ENCODE results near the gene ENAH. TPM values are rescaled to one million over a fixed set of nuclear protein-coding genes. Genes with fewer than 3 reads are reported as not detected.
A peak's percentile ranks its signal among the peaks of the same experiment; 100 is the strongest.
"Not testable (repeated sequence)": the region's sequence is repeated elsewhere in the genome, so short reads cannot be mapped to it uniquely, and the experiment has no call there.

The ENAH gene
- polyA plus RNA-seq (ENCODE audit: insufficient read length in 4 of 4): 100 to 1,000 TPM in 2 of 4 donors, 10 to 100 TPM in 2; 71.9 to 137 (median 109) TPM

GRCh38 chr1:225652729-225653462 is at the start of gene ENAH:
ENAH (minus strand) TSS chr1:225653123; CDS start chr1:225652690, 433 bp downstream.
- peak in 2 of 4 donors; percentile 69 to 71 for DNase-seq (ENCODE audit: low read depth in 4 of 4, low spot score in 3 of 4)

- no peak for DNase-seq (ENCODE audit: low read depth in 4 of 4, low spot score in 3 of 4)
Measured at GRCh38 chr1:225700889-225701465, 48.1 kb upstream of the ENAH start.

GRCh38 chr1:225700164-225700821 is 47.4 kb upstream of the ENAH start:
- DNase-seq (ENCODE audit: low read depth in 4 of 4, low spot score in 3 of 4): no peak

- no peak for DNase-seq (ENCODE audit: low read depth in 4 of 4, low spot score in 3 of 4)
Measured at GRCh38 chr1:225699336-225699735, 46.4 kb upstream of the ENAH start.

- DNase-seq (ENCODE audit: low read depth in 4 of 4, low spot score in 3 of 4): not testable (repeated sequence)
Measured at GRCh38 chr1:225698194-225698593, 45.3 kb upstream of the ENAH start.

DNA sequence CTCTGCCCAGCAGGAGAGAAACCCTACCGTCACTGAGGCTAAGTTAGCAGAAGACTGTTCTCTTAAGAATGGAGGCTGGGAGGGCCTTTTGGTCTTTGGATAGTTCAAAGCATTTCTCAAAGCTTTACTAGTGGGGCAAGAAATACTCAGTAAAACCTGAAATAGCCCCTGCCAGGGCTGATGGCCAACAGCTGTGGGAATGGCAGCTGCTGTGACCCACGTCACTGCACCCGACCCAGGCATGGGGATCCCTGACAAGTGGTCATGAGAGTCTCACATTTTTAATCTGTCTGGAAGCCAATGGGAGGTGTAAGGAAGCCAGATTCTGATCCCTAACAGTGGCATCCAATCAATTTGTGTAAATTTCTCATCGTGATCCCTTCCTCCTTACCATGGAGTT is 44.5 kb upstream of the ENAH start:
- DNase-seq (ENCODE audit: low read depth in 4 of 4, low spot score in 3 of 4): no peak

- peak; percentile 61 to 71 (median 70) for DNase-seq (ENCODE audit: low read depth in 4 of 4, low spot score in 3 of 4)
Measured at GRCh38 chr1:225695578-225696337, 42.8 kb upstream of the ENAH start.

GRCh38 chr1:225694151-225694603 is 41.3 kb upstream of the ENAH start:
- DNase-seq (ENCODE audit: low read depth in 4 of 4, low spot score in 3 of 4): no peak

DNA sequence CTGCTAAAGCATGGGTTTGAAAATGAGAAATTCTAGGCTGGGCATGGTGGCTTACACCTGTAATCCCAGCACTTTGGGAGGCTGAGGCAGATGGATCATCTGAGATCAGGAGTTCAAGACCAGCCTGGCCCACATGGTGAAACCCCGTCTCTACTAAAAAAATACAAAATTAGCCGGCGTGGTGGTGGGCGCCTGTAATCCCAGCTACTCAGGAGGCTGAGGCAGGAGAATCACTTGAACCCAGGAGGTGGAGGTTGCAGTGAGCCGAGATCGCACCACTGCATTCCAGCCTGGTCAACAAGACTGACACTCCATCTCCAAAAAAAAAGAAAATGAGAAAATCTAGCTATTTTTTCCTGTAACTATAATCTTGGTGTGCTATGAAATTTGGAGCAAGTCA is 40.8 kb upstream of the ENAH start:
- not testable (repeated sequence) for DNase-seq (ENCODE audit: low read depth in 4 of 4, low spot score in 3 of 4)

GRCh38 chr1:225693085-225693696 is 40.3 kb upstream of the ENAH start:
- no peak for DNase-seq (ENCODE audit: low read depth in 4 of 4, low spot score in 3 of 4)

DNA sequence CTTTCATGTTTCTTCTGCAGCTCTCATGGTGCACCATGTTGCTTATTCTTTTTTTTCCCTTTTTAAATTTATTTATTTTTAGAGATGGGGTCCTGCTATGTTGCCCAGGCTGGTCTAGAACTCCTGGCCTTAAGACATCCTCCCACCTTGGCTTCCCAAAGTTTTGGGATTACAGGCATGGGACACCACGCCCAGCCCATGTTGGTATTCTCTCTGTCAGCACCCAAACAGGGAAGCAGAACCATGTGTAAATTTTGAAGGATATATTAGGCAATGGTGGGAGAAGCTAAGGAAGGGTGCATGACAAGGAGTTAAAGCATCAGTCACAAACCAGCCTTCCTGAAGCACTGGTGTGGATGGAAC is 39.6 kb upstream of the ENAH start:
- DNase-seq (ENCODE audit: low read depth in 4 of 4, low spot score in 3 of 4): no peak

DNA sequence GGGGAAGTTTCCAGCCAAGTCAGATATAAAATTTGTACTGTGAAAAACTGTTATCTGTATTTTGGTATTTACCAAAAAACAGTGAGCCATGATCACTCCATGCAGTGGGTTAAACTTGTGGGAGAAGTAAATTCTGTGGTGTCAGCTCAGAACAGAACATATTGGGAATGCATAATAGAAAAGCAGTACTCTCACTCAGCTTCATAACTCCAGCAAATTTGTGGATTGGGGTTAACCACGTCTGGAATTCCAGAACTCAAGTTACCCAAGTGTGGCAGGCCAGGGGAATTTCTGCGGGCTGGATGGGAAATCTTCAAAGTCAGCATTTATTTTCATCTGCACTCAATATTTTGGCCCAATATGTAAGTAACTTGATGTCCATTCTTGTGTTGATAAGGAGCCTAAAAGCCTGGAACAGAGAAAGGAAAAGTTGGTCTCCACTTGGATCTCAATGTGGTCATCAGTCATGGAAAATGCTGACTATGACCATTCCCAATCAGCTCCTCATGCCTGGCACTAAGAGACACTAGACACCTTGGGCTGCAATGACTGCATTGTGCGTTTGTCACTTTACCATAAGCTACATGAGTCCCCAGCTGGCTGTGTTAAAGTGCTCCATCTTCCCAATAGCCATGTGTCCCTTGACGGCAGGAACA is 39.1 kb upstream of the ENAH start:
- DNase-seq (ENCODE audit: low read depth in 4 of 4, low spot score in 3 of 4): no peak

DNA sequence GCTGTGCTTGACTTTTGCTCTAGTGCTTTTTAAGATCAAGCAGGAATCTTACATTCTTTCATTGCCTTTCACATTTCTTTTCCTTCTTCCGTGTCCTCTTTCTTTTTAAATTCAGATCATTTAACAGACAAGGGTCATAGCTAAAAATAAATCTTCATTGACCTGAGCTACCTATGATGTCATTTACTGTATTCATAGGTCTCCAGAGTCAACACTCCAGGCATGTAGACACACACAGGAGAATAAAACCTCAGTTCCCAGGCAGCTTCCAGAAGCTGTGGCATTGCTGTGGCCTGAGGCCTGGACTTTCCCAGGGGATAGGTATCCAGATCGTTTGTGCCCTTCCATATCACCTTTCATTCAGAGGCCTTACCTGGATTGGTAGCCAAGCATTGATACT is 38.5 kb upstream of the ENAH start:
- DNase-seq (ENCODE audit: low read depth in 4 of 4, low spot score in 3 of 4): no peak

DNA sequence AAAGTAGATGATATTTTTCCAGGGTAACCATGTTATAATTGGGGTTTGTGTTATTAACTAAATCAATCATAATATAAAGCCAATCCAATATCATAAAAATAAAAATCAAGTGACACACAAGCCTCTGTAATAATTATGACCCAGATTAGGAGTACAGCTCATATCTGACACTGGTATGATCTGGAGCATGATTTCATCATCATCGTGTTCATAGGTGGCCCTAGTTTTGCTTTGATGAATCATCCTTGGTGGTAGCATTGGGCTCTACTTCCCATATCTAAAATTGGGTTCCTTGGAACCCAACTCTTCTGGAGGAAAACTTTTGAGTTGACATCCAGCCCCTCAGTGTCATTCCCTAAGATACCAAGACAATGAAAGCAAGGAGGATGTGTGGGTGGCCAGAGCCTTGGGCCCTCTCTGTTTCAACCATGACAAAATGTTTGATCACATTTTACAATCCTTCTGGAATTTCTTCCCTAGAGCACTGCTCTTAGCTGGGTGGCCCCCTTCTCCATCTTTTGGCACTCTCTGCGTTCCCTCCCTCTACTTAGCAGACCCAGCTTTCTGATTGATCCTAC is 37.0 kb upstream of the ENAH start:
- DNase-seq (ENCODE audit: low read depth in 4 of 4, low spot score in 3 of 4): no peak

GRCh38 chr1:225688345-225688744 is 35.4 kb upstream of the ENAH start:
- DNase-seq (ENCODE audit: low read depth in 4 of 4, low spot score in 3 of 4): no peak

GRCh38 chr1:225685476-225686176 is 32.7 kb upstream of the ENAH start:
- DNase-seq (ENCODE audit: low read depth in 4 of 4, low spot score in 3 of 4): no peak

- DNase-seq (ENCODE audit: low read depth in 4 of 4, low spot score in 3 of 4): no peak
Measured at GRCh38 chr1:225684741-225685140, 31.8 kb upstream of the ENAH start.

GRCh38 chr1:225681231-225681630 is 28.3 kb upstream of the ENAH start:
- DNase-seq (ENCODE audit: low read depth in 4 of 4, low spot score in 3 of 4): no peak

GRCh38 chr1:225678545-225678944 is 25.6 kb upstream of the ENAH start:
- no peak for DNase-seq (ENCODE audit: low read depth in 4 of 4, low spot score in 3 of 4)
